GM19351 (cell line): ENCODE measurements around the gene GATA6.
"Not testable (repeated sequence)": the region's sequence is repeated elsewhere in the genome, so short reads cannot be mapped to it uniquely, and the experiment has no call there.

ENCODE experiments used
- ATAC-seq: cut with Tn5 transposase; IDR thresholded peaks from one replicate; pipeline ENCODE4 v1.9.1; 2021; ENCODE audit warnings: mild to moderate bottlenecking, moderate library complexity; ENCODE audit not compliant: unreplicated experiment

The GATA6 gene

GRCh38 chr18:22180722-22181121 lies 11.3 kb downstream of the GATA6 start:
- ATAC-seq = no peak

- no peak for ATAC-seq
Observed at GRCh38 chr18:22182884-22183697, 13.7 kb downstream of the GATA6 start.

- no peak for ATAC-seq
Observed at GRCh38 chr18:22183698-22184170, 14.3 kb downstream of the GATA6 start.

DNA sequence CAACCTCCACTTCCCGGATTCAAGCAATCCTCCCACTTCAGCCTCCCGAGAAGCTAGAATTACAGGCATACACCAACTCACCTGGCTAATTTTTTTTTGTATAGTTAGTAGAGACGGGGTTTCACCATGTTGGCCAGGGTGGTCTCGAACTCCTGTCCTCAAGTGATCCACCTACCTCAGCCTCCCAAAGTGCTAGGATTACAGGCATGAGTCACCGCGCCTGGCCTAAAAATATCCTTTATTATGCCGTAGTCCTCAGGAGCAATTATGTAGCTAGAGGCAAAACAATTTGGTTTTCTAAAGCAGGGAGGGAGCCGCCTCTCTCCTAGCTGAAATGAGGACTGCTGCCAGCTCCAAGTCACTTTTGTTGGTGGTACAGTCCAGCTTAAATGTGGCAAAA lies 15.2 kb downstream of the GATA6 start:
- ATAC-seq = not testable (repeated sequence)

- ATAC-seq = no peak
Observed at GRCh38 chr18:22185273-22185672, 15.9 kb downstream of the GATA6 start.

DNA sequence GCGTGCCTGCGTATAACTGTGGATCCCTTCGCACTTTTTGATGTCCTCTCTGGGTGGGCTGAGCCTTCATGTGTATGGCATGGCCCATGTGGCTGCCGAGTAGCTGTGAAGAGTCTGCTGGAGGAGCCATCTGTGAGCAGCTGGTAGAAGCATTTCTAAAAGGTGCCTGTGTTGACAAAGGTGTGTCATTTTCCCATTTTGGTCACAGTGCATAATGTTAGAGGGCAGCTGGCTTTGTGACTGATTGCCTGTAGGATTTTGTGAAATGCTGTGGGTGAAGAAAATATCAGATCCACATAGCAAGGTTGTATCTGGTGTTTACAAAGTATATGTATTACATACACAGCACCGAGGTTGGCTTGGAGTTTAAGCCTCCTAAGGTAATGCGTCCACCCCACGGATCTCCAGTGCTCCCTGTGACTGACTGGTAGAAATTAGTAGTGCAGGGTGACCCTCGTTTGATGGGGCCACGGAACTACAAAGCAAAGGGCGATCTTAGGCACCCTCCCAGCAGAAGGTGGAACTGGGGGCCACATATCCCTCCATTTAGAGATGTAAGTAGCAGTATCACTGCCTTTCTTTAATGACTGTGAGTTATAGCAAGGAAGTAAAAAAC lies 16.5 kb downstream of the GATA6 start:
- no peak for ATAC-seq

GRCh38 chr18:22186484-22186971 lies 17.1 kb downstream of the GATA6 start:
- no peak for ATAC-seq

- no peak for ATAC-seq
Observed at GRCh38 chr18:22188559-22189267, 19.3 kb downstream of the GATA6 start.

- ATAC-seq = no peak
Observed at GRCh38 chr18:22189449-22190166, 20.2 kb downstream of the GATA6 start.

DNA sequence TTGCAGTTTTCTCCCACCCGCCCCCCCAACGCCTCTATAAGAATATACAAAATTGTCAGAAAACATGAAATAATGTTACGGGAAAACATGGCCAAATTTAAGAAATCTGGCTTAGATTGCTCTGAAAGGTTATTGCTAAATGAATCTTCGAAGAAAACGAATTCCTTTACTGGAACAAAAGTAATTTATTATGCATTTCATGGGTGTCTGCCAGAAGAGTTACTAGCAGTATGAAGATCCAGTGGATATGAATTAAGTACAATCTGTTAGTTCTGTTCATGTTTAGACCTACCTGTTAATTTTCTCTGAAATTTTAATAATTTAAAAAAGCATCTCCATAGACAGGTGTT lies 21.9 kb downstream of the GATA6 start:
- no peak for ATAC-seq

GRCh38 chr18:22191923-22192322 lies 22.5 kb downstream of the GATA6 start:
- no peak for ATAC-seq

- ATAC-seq = no peak
Observed at GRCh38 chr18:22193466-22193865, 24.1 kb downstream of the GATA6 start.

DNA sequence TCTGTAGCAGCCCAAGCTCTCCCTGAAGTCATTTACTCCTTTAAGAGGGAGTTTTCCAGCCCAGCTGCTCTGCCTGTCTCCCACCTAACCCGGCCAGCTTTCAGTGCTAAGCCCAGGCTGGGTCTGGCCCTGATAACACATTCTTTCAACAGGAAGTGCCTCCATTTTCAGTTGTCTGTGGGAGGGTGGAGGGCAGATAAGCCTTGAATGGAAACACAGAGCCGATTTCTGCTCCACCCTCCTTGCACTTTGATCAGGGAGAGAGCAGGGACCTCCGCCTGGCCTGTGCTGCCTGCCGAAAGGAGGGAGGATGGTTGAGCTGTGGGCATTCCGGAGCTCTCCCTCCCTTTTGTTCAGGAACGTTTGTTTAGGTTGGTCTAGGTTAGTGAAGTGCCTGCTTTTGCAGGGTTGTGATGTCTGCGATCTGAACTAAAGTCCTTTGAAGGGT lies 24.8 kb downstream of the GATA6 start:
- ATAC-seq = no peak

DNA sequence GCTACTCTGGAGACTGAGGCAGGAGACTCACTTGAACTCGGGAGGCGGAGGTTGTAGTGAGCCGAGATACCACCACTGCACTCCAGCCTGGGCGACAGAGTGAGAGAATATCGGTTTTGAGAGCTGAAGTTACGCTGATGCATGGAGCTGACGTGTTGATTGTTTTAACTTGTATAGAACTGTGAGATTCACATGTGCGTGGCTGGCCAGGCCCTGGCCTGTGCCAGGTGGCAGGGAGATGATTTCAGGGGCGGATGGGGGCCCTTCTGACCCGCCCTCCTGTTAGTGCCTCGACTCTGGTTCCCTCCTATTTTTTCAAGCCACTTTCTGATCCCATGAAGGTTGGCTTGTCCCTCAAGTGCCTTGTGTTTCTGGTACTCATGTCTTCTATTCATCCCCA lies 25.7 kb downstream of the GATA6 start:
- no peak for ATAC-seq

DNA sequence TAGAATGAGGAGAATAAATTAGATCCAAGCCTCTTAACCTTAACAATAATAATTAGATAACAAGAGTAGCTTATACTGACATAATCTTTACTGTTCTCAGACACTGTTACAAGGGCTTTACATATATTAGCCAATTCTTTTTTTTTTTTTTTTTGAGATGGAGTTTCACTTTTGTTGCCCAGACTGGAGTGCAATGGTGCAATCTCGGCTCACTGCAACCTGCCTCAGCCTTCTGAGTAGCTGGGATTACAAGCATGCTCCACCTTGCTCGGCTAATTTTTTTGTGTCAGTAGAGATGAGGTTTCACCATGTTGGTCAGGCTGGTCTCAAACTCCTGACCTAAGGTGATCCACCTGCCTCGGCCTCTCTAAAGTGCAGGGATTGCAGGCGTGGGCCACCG lies 27.6 kb downstream of the GATA6 start:
- ATAC-seq = not testable (repeated sequence)

DNA sequence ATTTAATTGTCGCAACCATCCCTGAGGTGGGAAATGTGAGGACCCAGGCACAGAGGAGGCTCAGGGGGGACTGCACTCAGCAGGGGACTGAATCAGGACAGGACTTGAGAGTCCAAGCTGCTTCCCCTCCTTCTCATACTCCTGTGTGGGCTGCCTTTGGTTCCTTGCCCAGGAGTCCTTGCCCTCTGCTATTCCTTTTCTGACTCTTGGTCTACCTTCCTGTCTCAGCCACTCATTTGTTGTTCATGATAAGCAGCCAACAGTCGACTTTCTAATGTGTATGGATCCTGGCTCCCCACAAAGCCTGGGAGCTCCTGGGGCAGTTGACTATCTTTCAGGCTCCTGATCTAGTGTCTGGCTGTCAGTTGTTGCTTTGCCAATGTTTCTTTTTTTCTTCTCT lies 28.3 kb downstream of the GATA6 start:
- no peak for ATAC-seq

DNA sequence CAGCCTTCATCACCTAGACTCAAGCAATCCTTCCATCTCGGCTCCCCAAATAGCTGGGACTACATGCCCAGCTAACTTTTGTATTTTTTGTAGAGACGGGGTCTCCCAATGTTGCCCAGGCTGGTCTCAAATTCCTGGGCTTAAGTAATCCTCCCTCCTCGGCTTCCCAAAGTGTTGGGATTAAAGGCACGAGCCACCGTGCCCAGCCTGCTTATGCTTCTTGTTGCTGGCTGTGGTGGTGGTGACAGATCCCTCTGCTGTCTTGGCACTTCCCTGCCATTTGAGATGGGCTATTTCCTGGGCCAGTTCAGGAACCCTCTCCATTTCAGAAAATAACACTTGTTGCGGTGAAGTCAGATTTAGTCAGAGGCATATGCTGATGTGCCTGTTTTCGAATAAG lies 28.8 kb downstream of the GATA6 start:
- ATAC-seq = no peak

- ATAC-seq = no peak
Observed at GRCh38 chr18:22199005-22199404, 29.6 kb downstream of the GATA6 start.

DNA sequence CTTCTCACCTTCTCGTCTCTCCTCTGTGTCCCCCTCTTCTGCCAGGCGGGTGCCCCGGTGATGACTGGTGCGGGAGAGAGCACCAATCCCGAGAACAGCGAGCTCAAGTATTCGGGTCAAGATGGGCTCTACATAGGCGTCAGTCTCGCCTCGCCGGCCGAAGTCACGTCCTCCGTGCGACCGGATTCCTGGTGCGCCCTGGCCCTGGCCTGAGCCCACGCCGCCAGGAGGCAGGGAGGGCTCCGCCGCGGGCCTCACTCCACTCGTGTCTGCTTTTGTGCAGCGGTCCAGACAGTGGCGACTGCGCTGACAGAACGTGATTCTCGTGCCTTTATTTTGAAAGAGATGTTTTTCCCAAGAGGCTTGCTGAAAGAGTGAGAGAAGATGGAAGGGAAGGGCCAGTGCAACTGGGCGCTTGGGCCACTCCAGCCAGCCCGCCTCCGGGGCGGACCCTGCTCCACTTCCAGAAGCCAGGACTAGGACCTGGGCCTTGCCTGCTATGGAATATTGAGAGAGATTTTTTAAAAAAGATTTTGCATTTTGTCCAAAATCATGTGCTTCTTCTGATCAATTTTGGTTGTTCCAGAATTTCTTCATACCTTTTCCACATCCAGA lies 31.3 kb downstream of the GATA6 start:
- no peak for ATAC-seq

DNA sequence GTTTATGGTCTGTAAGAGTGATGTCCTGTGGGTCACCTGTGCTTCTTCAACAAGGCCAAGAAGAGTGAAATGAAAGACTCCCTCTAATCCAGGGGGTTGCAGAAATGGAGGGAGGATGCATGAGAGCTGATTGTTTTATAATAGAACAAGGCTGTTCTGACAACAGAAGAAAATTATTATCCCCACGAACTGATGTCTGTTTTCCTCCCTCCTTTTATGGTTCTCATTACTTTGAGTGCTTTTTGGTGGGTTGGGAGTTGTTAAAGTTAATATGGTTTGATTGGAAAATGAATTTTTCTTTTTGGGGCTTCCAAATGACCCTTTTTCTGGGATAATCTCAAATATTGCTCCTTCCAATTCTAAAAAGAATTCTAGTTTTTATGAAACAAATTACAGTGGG lies 33.6 kb downstream of the GATA6 start:
- no peak for ATAC-seq
